Measurements from ENCODE around the gene TMEM259.

- TF ChIP-seq EP300 (IDR thresholded peaks at IDR 0.05; ENCODE audit: borderline replicate concordance) = no peak
- no peak for TF ChIP-seq TAF1 (IDR thresholded peaks at IDR 0.05; ENCODE audit: low read depth)
- TF ChIP-seq CEBPB (IDR thresholded peaks at IDR 0.05) = no peak
- TF ChIP-seq RAD21 (IDR thresholded peaks at IDR 0.05; ENCODE audit: low read depth) = no peak
- TF ChIP-seq TCF12 (IDR thresholded peaks at IDR 0.05; ENCODE audit: low read depth) = no peak
- no peak for TF ChIP-seq CREB1 (IDR thresholded peaks at IDR 0.05; ENCODE audit: low read depth)
- no peak for TF ChIP-seq FOXM1 (IDR thresholded peaks at IDR 0.05; ENCODE audit: borderline replicate concordance, low read depth)
- peak; percentile 19; the same call in 1 of the 2 replicates for TF ChIP-seq EGR1 (IDR thresholded peaks at IDR 0.05)
- TF ChIP-seq MAX (IDR thresholded peaks at IDR 0.05) = no peak; the same call in 1 of the 2 replicates
- TF ChIP-seq NFIC (IDR thresholded peaks at IDR 0.05) = no peak
- TF ChIP-seq TEAD4 (IDR thresholded peaks at IDR 0.05) = no peak
- no peak for TF ChIP-seq USF1 (IDR thresholded peaks at IDR 0.05)
Measured at GRCh38 chr19:990746-991145, 30.2 kb downstream of the TMEM259 start.

Data from Ishikawa (cell line).